HG03439 (cell line): ENCODE results near the gene RASEF.
"Not testable (repeated sequence)": the region's sequence is repeated elsewhere in the genome, so short reads cannot be mapped to it uniquely, and the experiment has no call there.

Experiments
- ATAC-seq: cut with Tn5 transposase; IDR thresholded peaks from one replicate; pipeline ENCODE4 v1.9.1; 2021; ENCODE audit warnings: mild to moderate bottlenecking, moderate library complexity; ENCODE audit not compliant: unreplicated experiment

Gene RASEF

GRCh38 chr9:83062651-83063527 is at the start of gene RASEF:
TSS of gene RASEF (minus strand) at chr9:83063142. CDS start at chr9:83062867, 275 bp downstream.
- ATAC-seq = no peak

- ATAC-seq = no peak
Measured at GRCh38 chr9:83111169-83111568, 48.2 kb upstream of the RASEF start.

- no peak for ATAC-seq
Measured at GRCh38 chr9:83109296-83109695, 46.4 kb upstream of the RASEF start.

GRCh38 chr9:83108208-83108607 is 45.3 kb upstream of the RASEF start:
- no peak for ATAC-seq

- ATAC-seq = no peak
Measured at GRCh38 chr9:83106772-83107171, 43.8 kb upstream of the RASEF start.

- no peak for ATAC-seq
Measured at GRCh38 chr9:83106263-83106662, 43.3 kb upstream of the RASEF start.

GRCh38 chr9:83097633-83098032 is 34.7 kb upstream of the RASEF start:
- no peak for ATAC-seq

- ATAC-seq = not testable (repeated sequence)
Measured at GRCh38 chr9:83093311-83093710, 30.4 kb upstream of the RASEF start.

- no peak for ATAC-seq
Measured at GRCh38 chr9:83081846-83082245, 18.9 kb upstream of the RASEF start.

- no peak for ATAC-seq
Measured at GRCh38 chr9:83081010-83081409, 18.1 kb upstream of the RASEF start.

- not testable (repeated sequence) for ATAC-seq
Measured at GRCh38 chr9:83075932-83076331, 13.0 kb upstream of the RASEF start.

- not testable (repeated sequence) for ATAC-seq
Measured at GRCh38 chr9:83072498-83072897, 9.6 kb upstream of the RASEF start.

- no peak for ATAC-seq
Measured at GRCh38 chr9:83071626-83072025, 8.7 kb upstream of the RASEF start.

GRCh38 chr9:83070261-83070660 is 7.3 kb upstream of the RASEF start:
- ATAC-seq = no peak

- ATAC-seq = no peak
Measured at GRCh38 chr9:83069651-83070050, 6.7 kb upstream of the RASEF start.

GRCh38 chr9:83068414-83068813 is 5.5 kb upstream of the RASEF start:
- no peak for ATAC-seq

- no peak for ATAC-seq
Measured at GRCh38 chr9:83067579-83067978, 4.6 kb upstream of the RASEF start.

- no peak for ATAC-seq
Measured at GRCh38 chr9:83066771-83067170, 3.8 kb upstream of the RASEF start.

- ATAC-seq = no peak
Measured at GRCh38 chr9:83065233-83065632, 2.3 kb upstream of the RASEF start.

- ATAC-seq = no peak
Measured at GRCh38 chr9:83061990-83062650, 822 bp downstream of the RASEF start.

- no peak for ATAC-seq
Measured at GRCh38 chr9:83061036-83061435, 1.9 kb downstream of the RASEF start.

GRCh38 chr9:83060556-83060955 is 2.4 kb downstream of the RASEF start:
- ATAC-seq = no peak
